Heart left ventricle (tissue), 16 donors: ENCODE results near the gene SPPL2B. TPM values are rescaled to one million over a fixed set of nuclear protein-coding genes. Genes with fewer than 3 reads are reported as not detected.

Experiments used
- ATAC-seq, 4 donors: fragments of 200-7000 bp; cut with Tn5 transposase; one replicate each; pipeline ENCODE4 v1.9.1; 2020 to 2022; ENCODE audit warnings: moderate library complexity in 4 of 4, mild to moderate bottlenecking in 3 of 4, moderate number of reproducible peaks in 1 of 4
- DNase-seq, 5 donors: peaks; one replicate each; pipeline ENCODE4 v3.0.0-alpha.2; 2020
- H3K27ac ChIP-seq, 12 donors: fragments of 200-600 bp; sonication (generic) in 4 of 12; one replicate each; pipeline versions ENCODE4 v1.5.0 to v1.8.0; 2016 to 2022; ENCODE audit warnings: mild to moderate bottlenecking in 2 of 12
- H3K27me3 ChIP-seq, 9 donors: fragments of 200-600 bp; sonication (generic) in 2 of 9; one replicate each; pipeline versions ENCODE4 v1.5.1 to v1.8.0; 2016 to 2022; ENCODE audit warnings: mild to moderate bottlenecking in 3 of 9
- H3K36me3 ChIP-seq, 9 donors: fragments of 200-600 bp; sonication (generic) in 2 of 9; one replicate each; pipeline versions ENCODE4 v1.5.0 to v1.8.0; 2018 to 2022; ENCODE audit warnings: mild to moderate bottlenecking in 2 of 9
- H3K4me1 ChIP-seq, 12 donors: fragments of 200-600 bp; sonication (generic) in 4 of 12; one replicate each; pipeline versions ENCODE4 v1.5.0 to v1.8.0; 2016 to 2022; ENCODE audit warnings: mild to moderate bottlenecking in 3 of 12
- H3K4me3 ChIP-seq, 12 donors: fragments of 200-600 bp; sonication (generic) in 4 of 12; one replicate each; pipeline versions ENCODE4 v1.5.0 to v1.8.0; 2017 to 2022; ENCODE audit warnings: mild to moderate bottlenecking in 9 of 12, moderate library complexity in 4 of 12
- H3K9me3 ChIP-seq, 12 donors: fragments of 200-600 bp; sonication (generic) in 4 of 12; one replicate each; pipeline versions ENCODE4 v1.5.0 to v1.8.0; 2016 to 2022; ENCODE audit warnings: mild to moderate bottlenecking in 1 of 12
- CTCF ChIP-seq, 12 donors: fragments of 200-600 bp; sonication (generic) in 4 of 12; IDR thresholded peaks; one replicate each; pipeline versions ENCODE4 v1.5.0 to v1.8.0; 2018 to 2022; ENCODE audit warnings: antibody characterized with exemption in 12 of 12, mild to moderate bottlenecking in 5 of 12
- POLR2A ChIP-seq, 2 donors: fragments of 450-650 bp; IDR thresholded peaks; one replicate each; pipeline ENCODE4 v1.6.1; 2017; ENCODE audit warnings: antibody characterized with exemption in 2 of 2, mild to moderate bottlenecking in 2 of 2, moderate library complexity in 2 of 2
- WGBS, 4 donors: extraction: QIAGEN DNeasy Blood & Tissue Kit in 2 of 4; methylation state at CpG; one replicate each; pipeline versions ENCODE4 v1.1.5 to v1.1.7; 2013 to 2018; 5-methylcytosine and 5-hydroxymethylcytosine counted together
- intact Hi-C, 10 donors: fragments of 100-400 bp; cut with DNase I; formaldehyde crosslinking; loops; one replicate each; pipeline versions ENCODE4 v1.11.1 to v1.14.2; 2022
- polyA plus RNA-seq, 2 donors: library from polyadenylated mRNA; stranded (reverse); fragments of 200-250 nt; gene quantifications; one replicate each; pipeline ENCODE4 v1.2.3, GENCODE V29; 2013
- total RNA-seq, 9 donors: library from RNA; depleted of rRNA in 2 of 9; stranded (reverse); fragments of >200 nt in 2 of 9; fragmentation: NEBNext Ultra II Directional in 3 of 9; extraction: Animal tissue kit (Norgen Biotek cat#: 25700) in 3 of 9; gene quantifications; one replicate each; pipeline versions ENCODE4 v1.1.0 to v1.2.4, GENCODE V29; 2016 to 2023
- donor health status: ischemic (EF 13 %, LVEDD 7.1; RV severe dilation, severe dysfunction).
- donor health status: healthy with polysubstance abuse.
- donor health status: DM: no; HTN: yes; CAD: no.
- donor health status: DM: no; HTN: no; CAD: no.
- donor health status: ischemic (EF 25% LVEDD 6.9; RV normal size, moderate dysfunction).
- donor health status: ischemic (EF 25% LVEDD 5.7; RV mildly dilated, moderate dysfunction).
- donor health status: healthy.
- donor health status: DM: yes; HTN: yes; CAD: no.
- donor health status: ischemic (EF 35%, LVEDD 5.7; RV mildly dilated, moderate dysfunction).
- donor health status: nonischemic (EF 11% LVEDD 7.7; RV severe dilation, severe dysfunction).
- donor health status: DM: yes; HTN: yes; CAD: no.
- donor health status: PGD.
- donor health status: ischemic (EF 29% LVEDD 5.4; RV normal size, mild dysfunction).
- donor health status: nonischemic (EF 23%, LVEDD 6.1; RV moderate dilation, normal function).

The SPPL2B gene
- total and polyA plus RNA-seq, 11 donors, result 17.6 to 31.2 (median 21.6) TPM

- Histone ChIP-seq H3K27ac (no peak overlapping the region), H3K9me3 (peaks cover 0 to 11% (median 6%) of the 10 kb centered on the region in 12 donors), H3K27me3 (peaks cover 0 to 24% (median 5%) of the 10 kb centered on the region in 9 donors), H3K36me3 (no peaks in the 10 kb centered on the region), H3K4me1 (peaks cover 0 to 20% (median 0%) of the 10 kb centered on the region in 12 donors), H3K4me3 (no peak overlapping the region)
- DNase-seq, result no peak
- intact Hi-C loops, result no loop called here
- ATAC-seq, result no peak
- 51 to 58% (median 54%) methylated on average over 18 of the region's 18 CpGs for WGBS, 4 donors
- no peak for TF ChIP-seq POLR2A (IDR thresholded peaks at IDR 0.05)
- no peak for TF ChIP-seq CTCF (IDR thresholded peaks at IDR 0.05)
Observed at GRCh38 chr19:2381148-2381820, 52.8 kb downstream of the SPPL2B start.

GRCh38 chr19:2382530-2383222, 54.2 kb downstream of the SPPL2B start:
- 88 to 94% (median 91%) methylated on average over 13 of the region's 13 CpGs for WGBS, 4 donors
- TF ChIP-seq CTCF (IDR thresholded peaks at IDR 0.05), result no peak
- TF ChIP-seq POLR2A (IDR thresholded peaks at IDR 0.05), result no peak
- H3K4me3 ChIP-seq, result no peak overlapping the region

GRCh38 chr19:2385053-2385721, 56.7 kb downstream of the SPPL2B start:
- intact Hi-C loops, result loop anchor here in 2 of 10 donors (2.0 to 5.0 kb wide), 2 partner anchors 64 to 108 kb away; no protein-coding TSS in a partner anchor
- no peak for DNase-seq
- 21 to 38% (median 25%) methylated on average over 24 to 37 of the region's 37 CpGs for WGBS, 4 donors

More at GRCh38 chr19:2382530-2383222, 54.2 kb downstream of the SPPL2B start:
- DNase-seq (no peak), ATAC-seq (no peak)
- intact Hi-C loops, result no loop called here
- Histone ChIP-seq H3K36me3 (no peaks in the 10 kb centered on the region), H3K9me3 (peaks cover 0 to 11% (median 6%) of the 10 kb centered on the region in 12 donors), H3K27me3 (peaks cover 0 to 27% (median 5%) of the 10 kb centered on the region in 9 donors), H3K4me1 (peaks cover 0 to 20% (median 0%) of the 10 kb centered on the region in 12 donors), H3K27ac (no peak overlapping the region)

More at GRCh38 chr19:2385053-2385721, 56.7 kb downstream of the SPPL2B start:
- H3K27me3 ChIP-seq, result peaks cover 0 to 32% (median 5%) of the 10 kb centered on the region in 9 donors
- no peak overlapping the region for H3K27ac ChIP-seq
- TF ChIP-seq CTCF (IDR thresholded peaks at IDR 0.05), result no peak
- no peak for TF ChIP-seq POLR2A (IDR thresholded peaks at IDR 0.05)
- no peak overlapping the region for H3K4me3 ChIP-seq
- H3K9me3 ChIP-seq, result peaks cover 0 to 7% (median 6%) of the 10 kb centered on the region in 12 donors
- peaks cover 0 to 20% (median 0%) of the 10 kb centered on the region in 12 donors for H3K4me1 ChIP-seq
- no peaks in the 10 kb centered on the region for H3K36me3 ChIP-seq
- peak in 1 of 4 donors; percentile 20 for ATAC-seq
